Measurements from ENCODE around the gene NKIRAS2. TPM values are rescaled to one million over a fixed set of nuclear protein-coding genes. Genes with fewer than 3 reads are reported as not detected.

NKIRAS2 gene
- total and polyA plus RNA-seq, 2 of the 4 experiments (the other 2 are of a cell fraction), result 25.6 to 51.8 TPM

- intact Hi-C loops (cut with micrococcal nuclease), result no loop called here
- H3K9me1 ChIP-seq (ENCODE audit: insufficient read depth, low read length), result peaks cover 3% of the 10 kb centered on the region; the same call in 1 of the 2 replicates
- BruUV-seq (replicated peaks), result no TSS peak
- H3K56ac ChIP-seq (ENCODE audit: extremely low read depth, insufficient read depth, low read length), result no peak overlapping the region
- ChIA-PET POLR2A (ENCODE audit: unreplicated experiment) (interaction anchor here (0.7 kb wide), 1 partner anchor 95 kb away, joined by 12 read pairs; no protein-coding TSS in a partner anchor), CTCF (no interaction called here)
- no peaks in the 10 kb centered on the region for H3K36me3 ChIP-seq (ENCODE audit: control insufficient read depth, insufficient read depth, low read length)
- no peak overlapping the region for H2AK9ac ChIP-seq (replicated peaks; ENCODE audit: low read depth, low read length, poor library complexity)
- H4K91ac ChIP-seq (ENCODE audit: insufficient read depth, low read depth, low read length), result no peak overlapping the region
- no peak overlapping the region for H3K4me3 ChIP-seq (ENCODE audit: insufficient read depth, low read depth, low read length)
- H2BK5ac ChIP-seq (ENCODE audit: low read depth, low read length, poor library complexity, severe bottlenecking), result no peak overlapping the region
- no peak overlapping the region for H2BK20ac ChIP-seq (ENCODE audit: low read depth, low read length)
- no peak overlapping the region for H3K14ac ChIP-seq (replicated peaks; ENCODE audit: low read depth, low read length)
- H2BK15ac ChIP-seq (ENCODE audit: low read depth, low read length), result no peak overlapping the region
- no peak overlapping the region for H4K8ac ChIP-seq (ENCODE audit: low read depth in 2 of 2, low read length in 2 of 2)
- no peaks in the 10 kb centered on the region for H3K4me1 ChIP-seq (ENCODE audit: control insufficient read depth, insufficient read depth, low read length)
- no peak overlapping the region for H3K18ac ChIP-seq (ENCODE audit: low read depth, low read length)
- ATAC-seq (ENCODE audit: low read depth) (no peak), DNase-seq (no peak)
- dilution Hi-C loops (cut with HindIII; ENCODE audit: low sequenced_read_pairs, unreplicated experiment), result no loop called here
- TF ChIP-seq NFE2L2 (IDR thresholded peaks at IDR 0.05; ENCODE audit: low read depth, low read length) (no peak), RAD21 (IDR thresholded peaks at IDR 0.05; ENCODE audit: low read length) (no peak), CHD1 (IDR thresholded peaks at IDR 0.05; ENCODE audit: low read depth, low read length) (no peak), MAFK (IDR thresholded peaks at IDR 0.05; ENCODE audit: low read depth, low read length) (no peak), CTCF (conservative IDR thresholded peaks at IDR 0.05; ENCODE audit: low read depth, low read length) (no peak), CEBPB (IDR thresholded peaks at IDR 0.05; ENCODE audit: low read depth, low read length) (no peak), FOS (IDR thresholded peaks at IDR 0.05; ENCODE audit: low read depth, low read length) (no peak), RFX5 (IDR thresholded peaks at IDR 0.05; ENCODE audit: low read depth, low read length) (no peak), ELK1 (IDR thresholded peaks at IDR 0.05; ENCODE audit: borderline replicate concordance, low read depth, low read length) (no peak), BHLHE40 (IDR thresholded peaks at IDR 0.05; ENCODE audit: low read depth, low read length) (no peak), RCOR1 (IDR thresholded peaks at IDR 0.05; ENCODE audit: insufficient replicate concordance, low read length) (no peak), SMC3 (IDR thresholded peaks at IDR 0.05; ENCODE audit: low read depth, low read length) (no peak), MAZ (IDR thresholded peaks at IDR 0.05; ENCODE audit: borderline replicate concordance, low read depth, low read length) (no peak)
- no CpG with 5 or more reads among the region's 3 CpGs for WGBS, 2 experiments (ENCODE audit: extremely low coverage in 2 of 2, insufficient read length in 1 of 2)
- no peaks in the 10 kb centered on the region for H4K20me1 ChIP-seq (ENCODE audit: insufficient read depth, low read length)
- in situ Hi-C loops (cut with MboI; ENCODE audit: low sequenced_read_pairs), result no loop called here
- no peak overlapping the region for H3K4me2 ChIP-seq (ENCODE audit: low read depth, low read length)
- H3K79me1 ChIP-seq (ENCODE audit: low read depth in 1 of 2, low read length in 2 of 2), result no peaks in the 10 kb centered on the region
- H2BK120ac ChIP-seq (ENCODE audit: low read depth, low read length), result no peak overlapping the region
- H3K9ac ChIP-seq (ENCODE audit: low read depth, low read length), result no peak overlapping the region
- H2AFZ ChIP-seq (replicated peaks; ENCODE audit: low read length, poor library complexity), result no peak overlapping the region
- peaks cover 80% of the 10 kb centered on the region for H3K27me3 ChIP-seq (ENCODE audit: control insufficient read depth, insufficient read depth, low read length)
- H3K27ac ChIP-seq (ENCODE audit: insufficient read depth, low read length), result no peak overlapping the region
- no peaks in the 10 kb centered on the region for H3K9me3 ChIP-seq (ENCODE audit: control insufficient read depth, insufficient read depth, low read length)
- H3K4ac ChIP-seq (ENCODE audit: low read depth, low read length), result no peak overlapping the region
- no peak overlapping the region for H4K5ac ChIP-seq (ENCODE audit: low read depth, low read length)
- H2AK5ac ChIP-seq (ENCODE audit: low read depth, low read length), result no peak overlapping the region
- no peak overlapping the region for H3K23ac ChIP-seq (ENCODE audit: low read depth, low read length)
Observed at GRCh38 chr17:42055027-42055426, 35.1 kb downstream of the NKIRAS2 start.
